ENCODE results near the gene LDAH.

DNA sequence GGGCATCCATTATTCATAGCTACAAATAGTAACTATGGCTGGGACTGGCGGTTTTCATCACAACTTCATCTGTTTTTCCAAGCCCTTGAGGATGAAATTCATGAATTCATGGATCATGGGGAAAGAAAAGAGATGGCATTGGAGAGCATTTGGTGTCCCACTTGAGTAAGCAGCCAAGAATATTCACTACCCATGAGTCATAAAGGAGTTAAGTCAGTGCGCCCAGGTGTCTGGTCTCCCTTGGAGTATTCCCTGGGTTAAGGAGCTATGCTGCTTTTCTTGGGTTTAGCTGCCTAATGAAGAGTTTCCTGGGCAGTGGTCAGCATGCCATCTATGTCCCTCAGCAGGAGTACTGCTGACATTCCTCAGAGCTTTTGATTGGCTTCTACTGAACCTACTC lies 21.3 kb upstream of the LDAH start:
- TF ChIP-seq, protein P1, sequence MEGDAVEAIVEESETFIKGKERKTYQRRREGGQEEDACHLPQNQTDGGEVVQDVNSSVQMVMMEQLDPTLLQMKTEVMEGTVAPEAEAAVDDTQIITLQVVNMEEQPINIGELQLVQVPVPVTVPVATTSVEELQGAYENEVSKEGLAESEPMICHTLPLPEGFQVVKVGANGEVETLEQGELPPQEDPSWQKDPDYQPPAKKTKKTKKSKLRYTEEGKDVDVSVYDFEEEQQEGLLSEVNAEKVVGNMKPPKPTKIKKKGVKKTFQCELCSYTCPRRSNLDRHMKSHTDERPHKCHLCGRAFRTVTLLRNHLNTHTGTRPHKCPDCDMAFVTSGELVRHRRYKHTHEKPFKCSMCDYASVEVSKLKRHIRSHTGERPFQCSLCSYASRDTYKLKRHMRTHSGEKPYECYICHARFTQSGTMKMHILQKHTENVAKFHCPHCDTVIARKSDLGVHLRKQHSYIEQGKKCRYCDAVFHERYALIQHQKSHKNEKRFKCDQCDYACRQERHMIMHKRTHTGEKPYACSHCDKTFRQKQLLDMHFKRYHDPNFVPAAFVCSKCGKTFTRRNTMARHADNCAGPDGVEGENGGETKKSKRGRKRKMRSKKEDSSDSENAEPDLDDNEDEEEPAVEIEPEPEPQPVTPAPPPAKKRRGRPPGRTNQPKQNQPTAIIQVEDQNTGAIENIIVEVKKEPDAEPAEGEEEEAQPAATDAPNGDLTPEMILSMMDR (IDR thresholded peaks at IDR 0.05; ENCODE audit: low read length): no peak
- TF ChIP-seq EZH2phosphoT487 (IDR thresholded peaks at IDR 0.05; ENCODE audit: low read length) (no peak), EZH2 (optimal IDR thresholded peaks at IDR 0.05; ENCODE audit: low read depth, low read length) (no peak)
